ENCODE results near the gene KAT6B.

KAT6B gene

GRCh38 chr10:74786126-74786525 is 40.3 kb upstream of the KAT6B start:
- Histone ChIP-seq H3K4me3 (ENCODE audit: low read depth, low read length) (no peak overlapping the region), H3K4me1 (ENCODE audit: control insufficient read depth, insufficient read depth, low read length) (no peaks in the 10 kb centered on the region), H3K9me3 (ENCODE audit: control insufficient read depth, insufficient read depth, low read depth, low read length) (no peaks in the 10 kb centered on the region), H3K27ac (ENCODE audit: extremely low read depth, low read depth, low read length) (no peak overlapping the region), H3K36me3 (ENCODE audit: control insufficient read depth in 2 of 2, insufficient read depth in 1 of 2, low read length in 2 of 2) (no peaks in the 10 kb centered on the region)
- POLR2A ChIA-PET, result no interaction called here
- no peak for TF ChIP-seq TRIM28 (IDR thresholded peaks at IDR 0.05; ENCODE audit: borderline replicate concordance, low read length)
- no peak for TF ChIP-seq SP3 (tag by site-specific recombination; IDR thresholded peaks at IDR 0.05)
- TF ChIP-seq FEZF1 (tag by site-specific recombination; IDR thresholded peaks at IDR 0.05), result no peak
- no peak for TF ChIP-seq SALL2 (tag by site-specific recombination; IDR thresholded peaks at IDR 0.05; ENCODE audit: borderline replicate concordance)
- TF ChIP-seq ZNF654 (tag by site-specific recombination; IDR thresholded peaks at IDR 0.05; ENCODE audit: low read depth), result no peak
- TF ChIP-seq ZNF776 (tag by site-specific recombination; IDR thresholded peaks at IDR 0.05; ENCODE audit: borderline replicate concordance), result no peak
- TF ChIP-seq, protein P1, sequence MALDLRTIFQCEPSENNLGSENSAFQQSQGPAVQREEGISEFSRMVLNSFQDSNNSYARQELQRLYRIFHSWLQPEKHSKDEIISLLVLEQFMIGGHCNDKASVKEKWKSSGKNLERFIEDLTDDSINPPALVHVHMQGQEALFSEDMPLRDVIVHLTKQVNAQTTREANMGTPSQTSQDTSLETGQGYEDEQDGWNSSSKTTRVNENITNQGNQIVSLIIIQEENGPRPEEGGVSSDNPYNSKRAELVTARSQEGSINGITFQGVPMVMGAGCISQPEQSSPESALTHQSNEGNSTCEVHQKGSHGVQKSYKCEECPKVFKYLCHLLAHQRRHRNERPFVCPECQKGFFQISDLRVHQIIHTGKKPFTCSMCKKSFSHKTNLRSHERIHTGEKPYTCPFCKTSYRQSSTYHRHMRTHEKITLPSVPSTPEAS (tag by site-specific recombination; IDR thresholded peaks at IDR 0.05), result no peak
- TF ChIP-seq ZNF26 (tag by site-specific recombination; IDR thresholded peaks at IDR 0.05), result no peak
- TF ChIP-seq, protein P2, sequence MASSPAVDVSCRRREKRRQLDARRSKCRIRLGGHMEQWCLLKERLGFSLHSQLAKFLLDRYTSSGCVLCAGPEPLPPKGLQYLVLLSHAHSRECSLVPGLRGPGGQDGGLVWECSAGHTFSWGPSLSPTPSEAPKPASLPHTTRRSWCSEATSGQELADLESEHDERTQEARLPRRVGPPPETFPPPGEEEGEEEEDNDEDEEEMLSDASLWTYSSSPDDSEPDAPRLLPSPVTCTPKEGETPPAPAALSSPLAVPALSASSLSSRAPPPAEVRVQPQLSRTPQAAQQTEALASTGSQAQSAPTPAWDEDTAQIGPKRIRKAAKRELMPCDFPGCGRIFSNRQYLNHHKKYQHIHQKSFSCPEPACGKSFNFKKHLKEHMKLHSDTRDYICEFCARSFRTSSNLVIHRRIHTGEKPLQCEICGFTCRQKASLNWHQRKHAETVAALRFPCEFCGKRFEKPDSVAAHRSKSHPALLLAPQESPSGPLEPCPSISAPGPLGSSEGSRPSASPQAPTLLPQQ (tag by site-specific recombination; IDR thresholded peaks at IDR 0.05), result no peak
- TF ChIP-seq ZNF19 (tag by site-specific recombination; IDR thresholded peaks at IDR 0.05; ENCODE audit: low read depth), result no peak
- no peak for TF ChIP-seq OSR2 (tag by site-specific recombination; IDR thresholded peaks at IDR 0.05)
- TF ChIP-seq ZBTB44 (tag by site-specific recombination; IDR thresholded peaks at IDR 0.05), result no peak
- TF ChIP-seq ZNF623 (tag by site-specific recombination; IDR thresholded peaks at IDR 0.05), result no peak
- TF ChIP-seq, protein P3, sequence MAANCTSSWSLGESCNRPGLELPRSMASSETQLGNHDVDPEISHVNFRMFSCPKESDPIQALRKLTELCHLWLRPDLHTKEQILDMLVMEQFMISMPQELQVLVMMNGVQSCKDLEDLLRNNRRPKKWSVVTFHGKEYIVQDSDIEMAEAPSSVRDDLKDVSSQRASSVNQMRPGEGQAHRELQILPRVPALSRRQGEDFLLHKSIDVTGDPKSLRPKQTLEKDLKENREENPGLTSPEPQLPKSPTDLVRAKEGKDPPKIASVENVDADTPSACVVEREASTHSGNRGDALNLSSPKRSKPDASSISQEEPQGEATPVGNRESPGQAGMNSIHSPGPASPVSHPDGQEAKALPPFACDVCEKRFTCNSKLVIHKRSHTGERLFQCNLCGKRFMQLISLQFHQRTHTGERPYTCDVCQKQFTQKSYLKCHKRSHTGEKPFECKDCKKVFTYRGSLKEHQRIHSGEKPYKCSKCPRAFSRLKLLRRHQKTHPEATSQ (tag by site-specific recombination; IDR thresholded peaks at IDR 0.05), result no peak
- TF ChIP-seq ZNF114 (tag by site-specific recombination; IDR thresholded peaks at IDR 0.05), result no peak
- TF ChIP-seq ZNF202 (tag by site-specific recombination; IDR thresholded peaks at IDR 0.05; ENCODE audit: borderline replicate concordance), result no peak
- TF ChIP-seq ZNF558 (tag by site-specific recombination; IDR thresholded peaks at IDR 0.05), result no peak
- TF ChIP-seq ZBTB49 (tag by site-specific recombination; IDR thresholded peaks at IDR 0.05; ENCODE audit: low read depth), result no peak
- TF ChIP-seq, protein P4, sequence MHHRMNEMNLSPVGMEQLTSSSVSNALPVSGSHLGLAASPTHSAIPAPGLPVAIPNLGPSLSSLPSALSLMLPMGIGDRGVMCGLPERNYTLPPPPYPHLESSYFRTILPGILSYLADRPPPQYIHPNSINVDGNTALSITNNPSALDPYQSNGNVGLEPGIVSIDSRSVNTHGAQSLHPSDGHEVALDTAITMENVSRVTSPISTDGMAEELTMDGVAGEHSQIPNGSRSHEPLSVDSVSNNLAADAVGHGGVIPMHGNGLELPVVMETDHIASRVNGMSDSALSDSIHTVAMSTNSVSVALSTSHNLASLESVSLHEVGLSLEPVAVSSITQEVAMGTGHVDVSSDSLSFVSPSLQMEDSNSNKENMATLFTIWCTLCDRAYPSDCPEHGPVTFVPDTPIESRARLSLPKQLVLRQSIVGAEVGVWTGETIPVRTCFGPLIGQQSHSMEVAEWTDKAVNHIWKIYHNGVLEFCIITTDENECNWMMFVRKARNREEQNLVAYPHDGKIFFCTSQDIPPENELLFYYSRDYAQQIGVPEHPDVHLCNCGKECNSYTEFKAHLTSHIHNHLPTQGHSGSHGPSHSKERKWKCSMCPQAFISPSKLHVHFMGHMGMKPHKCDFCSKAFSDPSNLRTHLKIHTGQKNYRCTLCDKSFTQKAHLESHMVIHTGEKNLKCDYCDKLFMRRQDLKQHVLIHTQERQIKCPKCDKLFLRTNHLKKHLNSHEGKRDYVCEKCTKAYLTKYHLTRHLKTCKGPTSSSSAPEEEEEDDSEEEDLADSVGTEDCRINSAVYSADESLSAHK (tag by site-specific recombination; IDR thresholded peaks at IDR 0.05), result no peak
- TF ChIP-seq KLF10 (tag by site-specific recombination; IDR thresholded peaks at IDR 0.05), result no peak
- CTCF ChIA-PET, result no interaction called here

All from HEK293 (cell line).